Fibroblast of skin of right quadriceps (primary cell): Measurements from ENCODE around the gene ATP6V0B.

Experiments
- DNase-seq: peaks from one replicate; pipeline ENCODE4 v3.0.0-alpha.2; 2013

Gene ATP6V0B

DNA sequence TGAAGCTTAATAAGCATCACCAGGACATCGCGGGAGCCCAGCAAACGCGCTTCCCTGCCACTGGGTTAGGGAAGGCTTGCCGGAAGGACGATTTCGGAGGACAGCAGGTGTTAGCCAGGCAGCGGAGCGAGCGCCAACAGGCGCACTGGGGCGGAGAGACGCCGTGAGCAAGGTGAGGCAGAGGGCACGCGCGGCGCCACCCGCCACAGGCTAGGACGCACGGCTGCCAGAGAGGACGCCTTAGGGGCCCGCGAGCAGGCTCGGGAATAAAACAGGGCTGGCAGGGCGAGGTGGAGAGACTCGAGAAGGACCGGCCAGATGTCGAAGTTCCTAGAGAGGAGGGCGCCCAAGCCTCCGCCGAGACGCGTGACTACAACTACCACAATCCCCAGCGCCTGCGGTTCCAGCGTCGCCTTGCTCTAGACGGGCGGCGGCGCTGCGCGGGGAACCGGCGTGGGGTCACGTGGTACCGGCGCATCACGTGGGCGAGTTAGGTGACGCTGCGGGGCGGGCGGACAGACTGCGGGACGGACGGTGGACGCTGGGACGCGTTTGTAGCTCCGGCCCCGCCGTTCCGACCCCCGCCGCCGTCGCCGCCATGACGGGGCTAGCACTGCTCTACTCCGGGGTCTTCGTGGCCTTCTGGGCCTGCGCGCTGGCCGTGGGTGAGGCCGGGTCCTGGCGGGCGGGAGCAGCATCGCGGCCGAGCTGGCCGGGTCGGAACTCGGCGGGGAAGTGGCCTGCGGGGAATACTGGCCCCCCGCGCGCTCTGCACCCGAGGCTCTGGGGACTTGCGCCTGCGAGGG is at the start of gene ATP6V0B:
Gene ATP6V0B, plus strand, starts transcription at position 518 of the 806 bp plus-strand sequence. Its CDS starts 81 bp downstream, at position 599.
- DNase-seq = peak; percentile 91

DNA sequence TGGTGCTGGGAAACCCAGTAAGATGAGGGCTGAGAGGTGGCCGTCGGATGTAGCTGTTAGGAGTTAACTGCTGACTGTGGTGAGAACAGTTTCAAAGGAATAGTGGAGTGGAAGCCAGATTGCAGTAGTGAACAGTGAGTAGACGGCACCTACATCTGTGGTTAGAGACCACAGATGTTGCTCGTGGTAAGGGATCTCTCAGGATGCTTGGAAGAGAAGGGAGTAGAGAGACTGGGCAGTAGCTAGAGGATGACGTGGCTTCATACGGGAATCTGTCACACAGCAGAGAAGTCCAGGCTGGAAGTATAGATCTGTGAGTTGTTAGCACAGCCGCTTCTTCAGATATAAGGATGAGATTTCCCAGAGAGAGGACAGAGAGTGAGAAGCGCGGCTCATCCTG is 48.9 kb upstream of the ATP6V0B start:
- DNase-seq = no peak

- no peak for DNase-seq
Measured at GRCh38 chr1:43930168-43930948, 44.4 kb upstream of the ATP6V0B start.

GRCh38 chr1:43930949-43931275 is 43.8 kb upstream of the ATP6V0B start:
- no peak for DNase-seq

- no peak for DNase-seq
Measured at GRCh38 chr1:43931711-43932660, 42.8 kb upstream of the ATP6V0B start.

GRCh38 chr1:43932786-43933385 is 41.9 kb upstream of the ATP6V0B start:
- peak; percentile 64 for DNase-seq

- no peak for DNase-seq
Measured at GRCh38 chr1:43933386-43934100, 41.2 kb upstream of the ATP6V0B start, which contains the start of gene ARTN. ARTN (plus strand) TSS chr1:43933801; CDS start chr1:43935657, 1,856 bp downstream.

DNA sequence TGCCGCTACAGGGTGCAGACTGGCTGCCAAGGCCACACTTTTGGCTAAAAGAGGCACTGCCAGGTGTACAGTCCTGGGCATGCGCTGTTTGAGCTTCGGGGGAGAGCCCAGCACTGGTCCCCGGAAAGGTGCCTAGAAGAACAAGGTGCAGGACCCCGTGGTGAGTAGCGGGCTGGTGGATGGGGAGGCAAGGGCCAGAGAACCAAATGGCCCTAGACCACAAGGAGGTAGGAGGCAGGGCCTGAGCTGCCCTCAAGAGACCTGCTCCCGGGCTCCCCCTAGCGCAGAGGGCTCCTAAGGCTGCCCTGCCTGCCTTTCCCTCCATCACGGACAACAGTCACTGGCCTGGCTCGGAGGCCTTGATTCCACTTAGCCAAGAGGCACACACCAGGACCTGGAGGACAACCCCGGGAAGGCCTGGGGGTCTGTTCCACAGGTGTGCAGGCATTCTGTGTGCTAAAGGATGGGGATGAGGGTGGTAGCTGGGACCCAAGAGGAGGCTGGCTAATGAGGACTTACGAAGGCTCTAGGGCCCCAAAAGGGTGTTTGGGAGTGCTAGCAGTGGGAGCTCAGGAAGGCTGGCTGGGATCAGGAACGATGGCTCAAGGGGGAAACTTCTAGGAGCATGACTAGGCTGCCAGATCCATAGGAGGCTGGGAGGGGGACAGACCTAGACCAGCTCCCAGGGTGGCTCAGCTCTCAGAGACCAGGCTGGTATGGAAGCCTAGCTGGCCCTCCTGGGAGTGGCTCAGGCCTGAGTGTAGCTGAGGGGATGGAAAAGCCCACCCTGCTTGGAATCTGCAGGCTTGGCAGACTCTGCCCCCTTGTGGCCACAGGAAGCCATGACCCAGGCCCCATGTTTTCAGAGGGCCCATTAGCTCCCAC is 40.4 kb upstream of the ATP6V0B start:
- DNase-seq = peak; percentile 61

GRCh38 chr1:43934986-43935324 is 39.8 kb upstream of the ATP6V0B start:
- DNase-seq = no peak

- DNase-seq = no peak
Measured at GRCh38 chr1:43935711-43936427, 38.9 kb upstream of the ATP6V0B start.

DNA sequence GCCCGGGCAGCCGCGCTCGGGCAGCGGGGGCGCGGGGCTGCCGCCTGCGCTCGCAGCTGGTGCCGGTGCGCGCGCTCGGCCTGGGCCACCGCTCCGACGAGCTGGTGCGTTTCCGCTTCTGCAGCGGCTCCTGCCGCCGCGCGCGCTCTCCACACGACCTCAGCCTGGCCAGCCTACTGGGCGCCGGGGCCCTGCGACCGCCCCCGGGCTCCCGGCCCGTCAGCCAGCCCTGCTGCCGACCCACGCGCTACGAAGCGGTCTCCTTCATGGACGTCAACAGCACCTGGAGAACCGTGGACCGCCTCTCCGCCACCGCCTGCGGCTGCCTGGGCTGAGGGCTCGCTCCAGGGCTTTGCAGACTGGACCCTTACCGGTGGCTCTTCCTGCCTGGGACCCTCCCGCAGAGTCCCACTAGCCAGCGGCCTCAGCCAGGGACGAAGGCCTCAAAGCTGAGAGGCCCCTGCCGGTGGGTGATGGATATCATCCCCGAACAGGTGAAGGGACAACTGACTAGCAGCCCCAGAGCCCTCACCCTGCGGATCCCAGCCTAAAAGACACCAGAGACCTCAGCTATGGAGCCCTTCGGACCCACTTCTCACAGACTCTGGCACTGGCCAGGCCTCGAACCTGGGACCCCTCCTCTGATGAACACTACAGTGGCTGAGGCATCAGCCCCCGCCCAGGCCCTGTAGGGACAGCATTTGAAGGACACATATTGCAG is 38.2 kb upstream of the ATP6V0B start:
- DNase-seq = no peak

- DNase-seq = no peak
Measured at GRCh38 chr1:43937179-43937865, 37.4 kb upstream of the ATP6V0B start.

DNA sequence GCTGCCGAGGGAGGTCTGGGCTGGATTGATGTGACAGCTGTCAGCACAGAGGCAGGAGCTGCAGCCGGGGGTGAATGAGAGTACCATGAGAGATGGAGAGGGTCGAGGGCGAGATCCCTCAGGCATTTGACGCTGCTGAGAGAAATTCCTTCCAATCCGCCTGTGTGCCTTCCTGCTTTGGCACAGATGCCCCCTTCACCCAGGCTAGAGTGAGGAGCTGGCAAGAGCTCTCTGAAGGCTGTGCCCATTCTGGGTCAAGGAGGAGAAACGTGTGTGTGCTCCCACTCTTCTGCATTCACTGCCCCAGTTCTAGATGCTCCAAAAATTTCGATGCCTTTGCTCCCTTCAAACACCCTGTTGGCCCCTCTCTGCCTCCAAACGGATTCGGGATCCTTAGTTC is 36.4 kb upstream of the ATP6V0B start:
- DNase-seq = no peak

DNA sequence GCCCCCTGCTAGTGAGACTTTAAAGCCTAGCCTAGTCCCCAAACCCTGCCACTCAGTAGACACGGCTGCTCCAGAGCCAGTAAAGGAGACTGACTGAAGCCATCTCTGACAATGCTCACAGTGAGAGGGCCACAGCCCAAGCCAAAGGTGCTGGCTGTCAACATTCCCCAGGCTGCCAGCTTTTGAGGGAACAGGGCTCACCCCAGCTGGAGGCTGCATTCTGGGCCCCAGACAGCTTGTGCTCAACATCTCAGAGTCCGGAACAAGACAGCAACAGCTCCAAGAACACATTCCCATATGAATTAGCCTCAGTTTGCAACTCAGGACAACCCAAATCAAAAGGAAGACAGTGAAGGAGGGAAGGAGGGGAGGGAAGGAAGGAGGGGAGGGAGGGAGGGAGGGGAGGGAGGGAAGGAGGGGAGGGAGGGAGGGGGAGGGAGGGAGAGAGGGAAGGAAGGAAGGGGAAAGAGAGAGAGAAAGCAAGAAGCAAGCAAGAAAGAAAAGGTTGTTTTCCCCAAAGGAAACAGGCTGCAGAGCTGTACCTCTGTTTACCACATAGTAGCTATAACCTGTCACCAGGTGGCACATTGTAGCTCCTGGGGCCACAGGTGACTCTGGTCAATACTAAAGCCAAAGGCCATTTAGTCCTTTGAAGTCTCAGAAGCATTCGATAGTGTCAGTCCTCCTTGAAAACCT is 35.7 kb upstream of the ATP6V0B start:
- DNase-seq = no peak

- DNase-seq = no peak
Measured at GRCh38 chr1:43942411-43942810, 32.3 kb upstream of the ATP6V0B start.

DNA sequence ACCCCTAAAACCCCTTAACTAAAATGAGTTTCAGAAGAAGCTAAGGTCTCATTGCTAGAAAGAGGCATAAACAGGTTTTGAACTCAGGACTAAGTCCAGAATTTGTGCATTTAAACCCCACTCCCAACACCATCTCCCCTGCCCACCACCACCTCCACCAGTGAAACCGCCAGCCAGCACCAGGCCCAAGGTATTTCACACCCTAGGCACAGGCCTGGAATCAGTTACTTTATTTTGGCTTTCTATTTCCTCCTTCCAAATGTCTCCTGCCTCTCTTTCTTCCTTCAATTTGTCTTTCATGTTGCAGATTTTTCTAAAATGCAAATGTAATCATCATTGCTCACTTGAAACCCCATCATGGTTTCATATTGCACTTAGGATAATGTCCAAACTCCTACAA is 29.9 kb upstream of the ATP6V0B start:
- DNase-seq = no peak

GRCh38 chr1:43945674-43946235 is 29.0 kb upstream of the ATP6V0B start:
- DNase-seq = no peak
